B cell (primary cell): ENCODE data around the gene ZNF287.

Source experiments
- CTCF ChIP-seq: fragments of 200-600 bp; IDR thresholded peaks from one replicate; pipeline ENCODE4 v1.8.0; 2022; ENCODE audit warnings: antibody characterized with exemption, mild to moderate bottlenecking
- EZH2 ChIP-seq: IDR thresholded peaks from 2 replicates; pipeline ENCODE4 v1.6.1; 2012; ENCODE audit warnings: borderline replicate concordance, low read depth, mild to moderate bottlenecking, moderate library complexity, low read length; ENCODE audit not compliant: insufficient read depth, poor library complexity, severe bottlenecking

- TF ChIP-seq CTCF, result no peak
- TF ChIP-seq EZH2, result no peak
Measured at GRCh38 chr17:16617481-16618060, 48.6 kb upstream of the ZNF287 start.
